Daoy (cell line): ENCODE results near the gene ITGA11. TPM values are rescaled to one million over a fixed set of nuclear protein-coding genes. Genes with fewer than 3 reads are reported as not detected.
A peak's percentile ranks its signal among the peaks of the same experiment; 100 is the strongest.

Experiments used
- DNase-seq: peaks from one replicate; pipeline ENCODE4 v3.0.0-alpha.2; 2015; ENCODE audit warnings: low read depth
- total RNA-seq: library from RNA; depleted of rRNA; stranded (reverse); fragments of >200 nt; shearing (Covaris generic); gene quantifications from 2 replicates; pipeline ENCODE4 v1.2.3, GENCODE V29; 2014

The ITGA11 gene
- total RNA-seq, 1 experiment from 2014 or later = 11.4 TPM

DNA sequence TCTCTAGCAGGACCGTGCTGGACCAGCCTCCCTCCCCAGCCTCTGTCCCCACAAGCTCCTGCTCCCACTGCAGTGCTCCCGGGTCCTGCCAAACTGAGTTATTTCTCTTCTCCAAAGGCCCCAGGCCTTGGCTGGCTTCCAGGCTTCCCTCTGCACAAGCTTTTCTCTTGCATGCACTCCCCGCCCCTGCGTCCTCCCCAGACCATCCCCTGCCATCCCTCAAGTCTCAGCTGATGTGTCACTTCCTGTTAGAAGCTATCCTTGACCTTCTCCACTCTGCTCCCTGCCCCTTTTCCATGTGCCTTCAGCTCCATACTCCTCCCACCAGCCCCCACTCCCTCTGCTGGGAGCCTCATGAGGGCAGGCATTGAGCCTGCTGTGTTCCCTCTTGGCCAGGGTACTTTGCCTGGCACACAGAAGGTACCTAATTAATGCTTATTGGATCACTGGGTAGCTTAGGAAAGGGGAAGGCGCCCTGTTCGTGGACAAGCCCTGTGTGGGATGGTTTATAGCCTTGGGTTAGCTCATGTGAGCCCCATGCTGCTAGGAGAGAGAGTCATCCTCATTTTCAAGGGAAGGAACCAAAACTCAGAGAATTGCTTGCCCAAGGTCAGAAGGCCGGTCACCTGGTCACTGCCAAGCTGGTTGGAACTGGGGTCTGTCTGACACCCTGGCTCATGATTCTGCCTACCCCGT is 98.0 kb downstream of the ITGA11 start:
- peak; percentile 69 for DNase-seq

- DNase-seq = no peak
Observed at GRCh38 chr15:68332266-68332665, 99.7 kb downstream of the ITGA11 start.

DNA sequence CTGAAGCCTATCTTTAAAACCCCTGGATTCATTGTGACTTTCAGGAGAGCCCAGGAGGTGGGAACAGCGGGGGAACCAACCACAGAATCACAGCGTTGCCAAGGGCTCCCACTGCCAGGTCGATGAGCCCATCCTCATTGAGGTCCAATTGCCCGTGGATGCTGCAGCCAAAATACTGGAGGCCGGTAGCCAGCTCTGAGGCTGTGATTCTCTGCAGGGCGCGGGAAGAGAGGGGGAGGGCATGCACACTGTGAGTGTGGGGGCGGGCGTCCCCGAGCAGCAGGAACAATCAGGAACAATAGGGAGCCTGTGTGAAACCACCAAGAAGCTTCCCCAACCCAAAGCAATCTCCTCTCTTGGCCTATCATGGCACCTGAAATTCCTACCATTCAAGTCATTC is 101.1 kb downstream of the ITGA11 start:
- no peak for DNase-seq

DNA sequence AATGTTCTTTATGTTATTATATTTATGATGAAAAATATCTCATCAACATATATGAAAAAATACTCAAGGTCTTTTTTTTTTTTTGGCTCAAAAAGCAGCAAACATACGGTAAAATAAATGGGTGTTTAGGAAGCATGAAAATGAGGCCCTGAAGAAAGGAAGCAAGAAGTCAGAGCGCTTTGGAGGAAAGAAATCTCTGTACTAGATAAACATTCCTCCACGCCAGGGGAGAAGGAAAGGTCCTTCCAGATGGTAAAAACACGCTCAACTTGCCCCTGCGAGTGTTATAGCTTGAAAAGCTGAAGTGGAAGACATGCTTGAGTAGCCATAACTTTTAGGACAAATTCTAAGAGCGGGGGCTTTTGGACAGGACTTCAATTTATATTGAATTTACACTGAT is 101.5 kb downstream of the ITGA11 start:
- DNase-seq = no peak

- DNase-seq = no peak
Observed at GRCh38 chr15:68328964-68329363, 103.0 kb downstream of the ITGA11 start.

DNA sequence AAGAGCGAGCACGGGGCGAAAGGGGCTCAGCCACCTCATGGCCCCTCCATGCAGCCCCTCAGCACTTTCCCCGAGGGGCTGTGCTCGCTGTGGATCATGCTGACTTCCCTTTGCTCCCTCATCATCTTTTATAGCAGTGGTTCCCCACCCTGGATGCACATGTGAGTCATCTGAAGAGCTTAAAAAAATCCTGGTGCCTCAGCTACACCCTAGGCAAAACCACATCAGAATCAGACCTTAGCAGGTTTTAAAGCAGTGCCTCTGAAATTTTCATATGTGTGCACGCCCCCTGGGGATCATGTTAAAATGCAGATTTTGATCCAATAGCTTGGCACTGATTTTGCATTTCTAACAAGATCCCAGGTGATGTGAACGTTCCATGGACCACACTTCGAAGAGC is 103.5 kb downstream of the ITGA11 start:
- no peak for DNase-seq

DNA sequence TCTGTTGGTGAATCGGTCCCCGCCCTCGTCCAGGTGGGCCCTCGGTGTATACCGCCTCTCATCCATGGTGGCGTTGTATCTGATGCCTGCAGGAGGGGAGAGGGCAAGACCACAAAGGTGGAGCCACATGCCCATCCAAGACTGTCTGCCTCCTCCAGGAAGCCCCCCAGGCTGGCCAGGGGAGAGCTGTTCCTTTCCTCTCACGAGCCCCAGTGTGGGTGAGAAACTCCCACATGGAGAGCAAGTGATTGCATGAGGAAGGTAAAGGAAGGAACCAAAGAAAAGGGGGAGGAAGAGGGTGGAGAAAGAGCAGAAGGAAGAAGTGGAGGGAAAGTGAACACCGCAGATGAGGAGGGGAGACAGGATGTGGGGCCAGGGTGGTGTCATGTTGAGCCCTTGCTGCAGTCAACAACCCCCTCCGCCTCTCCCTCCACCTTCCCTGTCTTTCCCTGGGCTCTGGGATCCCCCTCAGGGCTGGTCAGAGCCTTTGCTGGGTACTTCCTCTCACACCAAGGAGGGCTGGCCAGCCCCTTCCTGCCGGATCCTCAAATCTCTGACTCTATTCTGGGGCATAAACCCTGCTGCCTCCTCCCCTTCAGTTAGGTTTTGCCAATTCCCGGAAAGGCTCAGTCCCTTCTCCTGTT is 105.1 kb downstream of the ITGA11 start:
- DNase-seq = no peak

GRCh38 chr15:68325726-68326125 is 106.2 kb downstream of the ITGA11 start:
- no peak for DNase-seq

DNA sequence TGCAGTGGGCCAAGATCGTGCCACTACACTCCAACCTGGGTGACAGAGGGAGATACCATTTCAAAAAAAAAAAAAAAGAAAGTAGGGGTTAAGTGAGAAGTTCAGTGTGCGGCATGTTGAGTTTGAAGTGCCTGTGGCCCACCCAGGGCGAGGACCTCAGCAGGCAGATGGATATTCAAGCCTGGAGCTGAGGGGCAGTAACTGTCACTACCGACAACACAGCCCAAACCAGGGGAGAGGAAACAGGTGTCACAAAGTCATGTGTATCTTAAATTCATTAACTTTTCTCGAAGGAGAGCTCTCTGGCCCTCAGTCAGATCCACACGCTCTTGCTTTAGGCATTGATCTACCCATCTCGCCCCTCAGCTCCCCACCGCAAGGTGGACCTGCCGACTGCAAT is 109.2 kb downstream of the ITGA11 start:
- no peak for DNase-seq

DNA sequence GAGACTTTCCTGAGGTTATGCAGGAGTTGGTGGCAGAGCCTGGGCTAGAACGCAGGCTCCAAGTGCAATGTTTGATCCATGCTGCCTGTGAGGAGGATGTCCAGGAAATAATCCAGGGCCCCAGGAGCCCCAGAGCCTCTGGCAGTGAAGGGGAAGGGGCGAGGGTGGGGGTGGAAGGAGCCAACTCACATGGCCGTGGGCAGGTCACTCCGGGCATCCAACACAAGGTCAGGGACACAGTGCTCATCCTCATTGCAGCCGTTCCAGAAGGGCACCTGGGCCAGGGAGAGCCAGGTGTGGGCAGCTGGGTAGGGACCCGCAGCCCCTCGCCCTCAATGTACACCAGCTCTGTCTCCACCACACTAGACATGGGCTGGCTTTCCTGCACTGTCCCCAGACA is 110.7 kb downstream of the ITGA11 start:
- DNase-seq = no peak

DNA sequence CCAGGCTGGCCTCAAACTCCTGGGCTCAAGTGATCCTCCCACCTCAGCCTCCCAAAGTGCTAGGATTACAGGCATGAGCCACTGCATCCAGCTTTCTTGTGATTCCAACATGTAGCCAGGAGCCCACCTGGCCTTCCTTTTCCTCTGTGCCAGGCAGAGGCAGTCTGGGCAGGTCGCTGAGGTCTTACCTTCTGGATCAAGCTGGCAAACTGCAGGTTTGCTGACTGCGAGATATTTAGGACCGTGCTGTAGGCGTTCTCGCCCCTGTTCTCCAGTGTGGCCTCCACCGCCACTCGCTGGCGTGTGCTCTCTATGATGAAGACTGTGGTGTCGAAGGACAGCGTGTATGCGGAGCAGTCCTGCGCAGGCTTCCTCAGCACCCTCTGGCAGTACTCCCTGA is 112.0 kb downstream of the ITGA11 start:
- DNase-seq = no peak

- no peak for DNase-seq
Observed at GRCh38 chr15:68318931-68319909, 112.7 kb downstream of the ITGA11 start.

DNA sequence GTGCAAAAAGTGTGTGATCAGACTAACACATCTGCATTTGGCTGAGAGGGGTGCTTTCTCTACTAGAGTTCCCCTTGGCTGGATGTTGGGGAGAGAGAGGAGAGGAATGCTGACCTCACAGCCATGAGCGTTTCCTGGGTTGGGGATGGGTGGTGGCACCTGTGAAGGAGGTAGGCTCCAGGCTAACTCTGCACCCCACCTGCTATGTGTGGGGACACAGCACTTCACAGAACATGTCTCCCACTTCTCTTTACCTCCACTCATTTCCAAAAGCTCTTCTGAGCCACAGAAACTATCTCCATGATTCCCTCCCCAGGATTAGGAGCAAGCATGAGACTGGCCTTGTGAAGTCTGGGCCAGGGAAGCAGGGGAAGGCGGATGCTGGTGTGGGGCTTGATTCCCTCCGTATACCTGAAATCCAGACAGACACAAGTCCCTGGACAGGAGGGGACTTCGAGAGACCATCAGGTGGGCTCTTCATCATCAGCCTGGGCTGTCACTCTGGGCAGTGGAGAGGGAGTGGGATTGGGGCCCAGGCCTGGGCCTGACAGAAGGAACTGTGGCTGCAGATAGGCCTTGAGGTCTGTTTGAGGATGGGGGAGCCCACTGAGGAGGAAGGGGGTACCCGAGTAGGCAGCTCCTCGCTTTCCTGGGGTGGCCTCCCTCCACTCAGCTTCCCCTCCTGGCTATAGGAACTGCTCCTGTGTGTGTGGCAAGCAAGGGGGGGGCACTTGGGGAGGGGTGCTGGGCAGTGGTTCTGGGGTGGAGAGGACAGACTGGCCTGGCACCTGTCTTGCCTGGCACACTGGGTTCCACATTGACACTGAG is 113.7 kb downstream of the ITGA11 start:
- DNase-seq = no peak

DNA sequence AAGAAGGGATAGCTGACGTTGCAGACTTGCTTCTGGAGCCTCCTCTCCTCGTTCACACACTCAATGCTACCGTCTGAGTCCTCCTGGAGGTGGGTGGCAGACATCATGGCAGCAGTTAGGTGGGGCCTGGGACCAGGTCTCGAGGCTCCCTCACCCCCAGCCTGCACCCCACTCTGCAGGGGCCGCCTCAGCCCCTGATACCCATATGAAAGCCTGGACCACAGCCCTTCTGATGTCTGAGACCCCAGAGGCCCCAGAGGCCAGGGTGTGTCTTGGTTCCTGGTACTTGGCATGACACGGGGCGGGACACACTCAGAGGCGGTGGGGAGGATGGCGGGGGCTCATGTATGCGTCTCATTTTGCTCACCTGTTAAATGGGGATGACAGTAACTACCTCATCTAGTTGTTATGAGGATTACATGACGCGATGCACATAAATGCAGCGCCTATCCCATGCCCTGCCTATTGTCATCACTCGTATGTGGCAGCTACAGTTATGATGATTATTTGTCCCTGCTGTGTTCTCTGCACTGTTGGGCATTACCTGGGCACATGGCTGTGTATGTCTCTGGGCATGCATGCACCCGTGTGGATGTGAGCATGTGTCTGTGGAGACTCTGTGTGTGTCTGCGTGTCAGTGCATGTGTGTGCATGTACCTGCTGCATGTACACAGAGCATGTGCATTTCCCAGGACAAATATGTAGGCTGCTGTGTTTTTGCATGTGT is 114.5 kb downstream of the ITGA11 start:
- no peak for DNase-seq

DNA sequence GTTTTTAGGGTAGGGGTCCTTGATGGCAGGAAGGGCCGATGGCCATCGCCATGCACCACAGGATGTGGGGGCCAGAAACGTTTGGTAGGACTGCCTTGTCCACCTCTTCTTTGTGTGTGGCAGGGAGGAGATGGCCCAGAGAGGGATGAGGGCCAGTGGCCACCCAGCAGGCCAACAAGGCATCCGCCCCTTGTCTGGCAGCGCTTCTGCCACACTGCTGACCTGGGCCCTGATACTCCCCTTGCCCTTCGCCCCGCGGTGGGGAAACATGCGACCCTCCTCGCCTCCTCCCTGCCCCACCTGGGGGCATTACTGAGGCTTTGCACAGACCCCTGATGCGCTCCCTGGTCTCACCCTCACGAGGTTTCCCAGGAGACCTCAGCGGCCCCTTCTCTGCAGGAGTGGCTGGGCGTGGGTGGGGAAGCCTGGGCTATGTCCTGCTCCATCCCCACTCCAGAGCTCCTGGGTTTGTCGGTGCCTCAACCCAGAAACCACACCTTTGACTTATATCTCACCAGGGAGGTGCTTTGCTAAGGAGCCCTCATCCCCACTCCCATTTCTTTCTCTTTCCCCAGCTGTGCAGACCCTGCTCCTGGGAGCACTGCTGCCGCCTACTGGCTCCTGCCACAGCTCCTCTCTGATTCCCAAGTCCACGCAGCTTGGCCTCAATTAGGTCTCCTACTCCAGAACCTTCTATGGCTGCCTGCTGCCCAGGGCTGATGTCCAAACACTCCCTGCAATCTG is 115.7 kb downstream of the ITGA11 start:
- peak; percentile 36 for DNase-seq

DNA sequence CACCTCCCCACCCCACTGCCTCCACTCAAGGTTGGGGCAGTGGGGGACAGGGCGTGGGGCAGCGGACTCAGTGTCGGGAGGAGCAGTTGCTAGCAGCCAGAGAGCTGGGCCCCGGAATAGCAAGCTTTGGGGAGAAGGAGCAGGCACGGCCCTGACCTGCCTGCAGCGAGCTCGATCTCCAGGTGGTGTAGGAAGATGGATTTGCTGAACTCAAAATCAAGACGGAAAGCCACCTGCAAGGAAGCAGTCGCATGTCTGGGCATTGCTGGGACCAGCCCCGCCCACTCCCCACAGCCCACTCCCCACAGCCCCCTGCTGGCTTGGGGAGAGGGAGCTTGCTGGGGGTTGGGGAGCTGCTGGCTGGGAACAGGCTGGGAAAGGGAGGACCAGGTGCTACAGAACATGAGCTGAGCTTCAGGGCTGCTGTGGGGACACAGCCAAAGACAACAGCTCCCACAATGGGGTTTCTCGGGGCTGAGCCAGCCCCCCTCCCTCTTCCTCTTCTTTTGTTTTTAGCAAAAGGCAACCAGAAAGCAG is 116.4 kb downstream of the ITGA11 start:
- peak; percentile 40 for DNase-seq

GRCh38 chr15:68315035-68315434 is 116.9 kb downstream of the ITGA11 start:
- DNase-seq = no peak

DNA sequence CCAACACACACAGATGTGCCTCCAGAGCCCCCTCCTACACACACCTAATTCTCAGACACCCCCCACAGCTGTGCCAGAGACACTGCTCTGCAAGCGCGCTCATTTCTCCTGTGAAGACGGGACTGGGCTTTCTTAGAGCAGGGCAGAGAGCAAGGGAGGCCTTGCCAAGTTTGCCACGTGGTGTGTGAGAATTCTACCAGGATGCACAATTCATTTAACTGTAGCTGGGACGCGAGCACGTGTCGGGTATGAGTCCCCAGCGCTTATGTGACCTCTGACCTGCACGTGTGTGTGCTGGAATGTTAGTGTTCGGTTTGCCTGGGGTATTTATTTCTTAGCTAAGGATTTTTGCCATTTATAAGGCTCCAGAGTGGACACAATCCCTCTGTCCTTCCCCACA is 117.4 kb downstream of the ITGA11 start:
- DNase-seq = no peak

GRCh38 chr15:68313501-68314410 is 118.2 kb downstream of the ITGA11 start:
- no peak for DNase-seq
